Activated CD4-positive, alpha-beta T cell treated with anti-CD3 and anti-CD28 coated beads for 24 hours (primary cell): ENCODE measurements around the gene RAB33B.
"Not testable (repeated sequence)": the region's sequence is repeated elsewhere in the genome, so short reads cannot be mapped to it uniquely, and the experiment has no call there.

ENCODE experiments used
- DNase-seq, 2 donors: peaks; one replicate each; pipeline ENCODE4 v3.0.0-alpha.2; 2020; ENCODE audit warnings: low read depth in 2 of 2

Gene RAB33B

GRCh38 chr4:139464512-139464911, 10.6 kb downstream of the RAB33B start:
- DNase-seq, result not testable (repeated sequence)

GRCh38 chr4:139465922-139466321, 12.0 kb downstream of the RAB33B start:
- DNase-seq, result no peak

DNA sequence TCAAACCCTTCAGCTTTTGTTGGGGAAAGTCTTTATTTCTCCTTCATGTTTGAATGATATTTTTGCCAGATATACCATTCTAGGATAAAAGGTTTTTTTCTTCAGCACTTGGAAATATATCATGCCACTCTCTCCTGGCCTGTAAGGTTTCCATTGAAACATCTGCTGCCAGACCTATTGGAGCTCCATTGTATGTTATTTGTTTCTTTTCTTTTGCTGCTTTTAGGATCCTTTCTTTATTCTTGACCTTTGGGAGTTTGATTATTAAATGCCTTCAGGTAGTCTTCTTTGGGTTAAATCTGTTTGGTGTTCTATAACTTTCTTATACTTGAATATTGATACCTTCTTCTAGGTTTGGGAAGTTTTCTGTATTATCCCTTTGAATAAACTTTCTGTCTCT, 14.8 kb downstream of the RAB33B start:
- DNase-seq, result not testable (repeated sequence)

DNA sequence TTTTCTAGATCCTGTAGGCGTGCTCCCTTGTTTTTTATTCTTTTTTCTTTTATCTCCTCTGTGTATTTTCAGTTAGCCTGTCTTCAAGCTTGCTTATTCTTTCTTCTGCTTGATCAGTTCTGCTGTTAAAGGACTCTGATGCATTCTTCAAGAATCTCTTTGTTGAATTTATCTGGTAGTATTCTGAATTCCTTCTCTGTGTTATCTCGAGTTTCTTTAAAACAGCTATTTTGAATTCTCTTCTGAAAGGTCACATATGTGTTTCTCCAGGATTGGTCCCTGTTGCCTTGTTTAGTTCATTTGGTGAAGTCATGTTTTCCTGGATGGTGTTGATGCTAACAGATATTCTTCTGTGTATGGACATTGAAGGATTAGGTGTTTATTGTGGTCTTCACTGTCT, 15.3 kb downstream of the RAB33B start:
- DNase-seq, result no peak

DNA sequence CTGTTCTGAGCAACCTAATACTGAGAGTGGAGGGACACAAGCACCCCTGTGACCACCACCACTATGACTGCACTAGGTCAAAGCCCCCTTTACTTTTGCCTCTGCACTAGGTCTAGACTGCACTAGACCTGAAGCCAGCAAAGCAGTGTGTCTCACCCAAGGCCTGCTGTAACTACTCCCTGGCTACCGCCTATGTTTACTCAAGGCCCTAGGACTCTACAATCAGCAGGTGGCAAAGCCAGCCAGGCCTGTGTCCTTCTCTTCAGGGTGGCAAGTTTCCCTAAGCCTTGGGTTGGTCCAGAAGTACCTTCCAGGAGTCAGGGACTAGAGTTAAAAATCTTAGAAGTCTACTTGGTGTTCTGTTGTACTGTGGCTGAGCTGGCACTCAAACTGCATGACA, 15.9 kb downstream of the RAB33B start:
- no peak for DNase-seq

DNA sequence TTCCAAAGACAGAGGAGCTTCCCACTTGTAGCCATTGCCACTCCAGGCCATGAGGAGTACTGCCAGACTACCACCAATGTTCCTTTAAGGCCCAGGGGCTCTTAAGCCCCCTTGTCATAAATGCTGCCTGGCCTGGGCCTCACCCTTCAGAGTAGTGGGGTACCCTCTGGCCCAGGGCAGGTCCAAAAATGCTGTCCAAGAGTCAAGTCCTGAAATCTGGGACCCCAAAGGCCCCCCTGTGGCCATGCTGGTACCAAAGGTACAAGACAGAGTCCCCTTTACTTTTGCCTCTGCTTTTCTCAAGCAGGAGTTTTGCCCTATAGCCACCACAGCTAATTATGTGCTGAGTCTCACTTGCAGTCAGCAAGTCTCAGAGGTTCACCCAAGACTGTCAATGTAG, 16.4 kb downstream of the RAB33B start:
- no peak for DNase-seq

DNA sequence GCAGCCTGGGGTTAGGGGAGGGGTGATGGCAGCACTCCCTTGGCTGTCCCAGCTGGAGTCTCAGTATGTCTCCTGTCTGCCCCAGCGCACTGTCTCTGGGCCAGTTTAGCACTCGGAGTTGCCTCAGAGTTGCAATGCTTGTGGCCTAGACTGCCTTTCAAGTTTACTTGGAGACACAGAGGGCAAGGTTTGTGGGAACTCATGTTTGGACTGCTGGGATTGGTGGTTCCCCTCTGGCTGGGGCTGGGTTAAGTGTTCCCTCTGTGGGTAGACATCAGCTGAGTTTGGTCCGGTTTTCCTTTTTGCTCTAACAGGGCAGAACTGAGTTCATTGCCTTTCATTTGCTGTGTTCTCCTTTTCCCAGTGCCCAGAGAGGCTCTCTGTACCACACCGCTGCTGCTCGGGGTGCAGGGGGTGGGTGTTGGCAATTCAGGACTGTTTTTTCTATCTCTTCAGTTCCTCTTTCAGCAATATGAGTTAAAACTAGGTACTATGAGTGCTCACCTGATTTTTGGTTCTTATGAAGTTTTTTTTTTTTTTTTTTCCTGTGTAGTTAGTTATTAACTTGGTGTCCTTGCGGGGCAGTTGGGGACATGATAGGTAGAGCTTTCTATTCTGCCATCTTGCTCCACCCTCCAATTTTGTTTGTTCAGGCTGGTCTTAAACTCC, 17.2 kb downstream of the RAB33B start:
- no peak for DNase-seq

- no peak for DNase-seq
Measured at GRCh38 chr4:139472852-139473251, 18.9 kb downstream of the RAB33B start.

DNA sequence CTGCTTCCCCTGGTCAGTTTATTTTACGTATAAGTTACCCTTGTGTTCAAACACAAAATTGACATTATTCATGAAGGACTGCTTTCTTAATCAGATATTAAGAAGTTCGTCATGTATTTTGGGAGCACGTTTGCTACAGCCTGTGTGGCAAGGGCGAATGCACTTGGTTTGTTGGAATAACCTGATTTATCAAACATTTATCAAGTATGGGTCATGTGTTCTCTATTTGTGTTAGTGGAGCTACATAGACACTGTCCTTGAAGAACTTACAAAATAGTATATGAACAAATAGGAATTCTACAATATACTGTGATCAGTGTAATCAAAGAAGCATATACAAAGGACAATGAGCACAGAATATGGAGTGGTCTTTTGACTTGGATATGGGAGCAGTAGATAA, 22.4 kb downstream of the RAB33B start:
- no peak for DNase-seq

GRCh38 chr4:139481465-139481864, 27.5 kb downstream of the RAB33B start:
- DNase-seq, result no peak

GRCh38 chr4:139483000-139483399, 29.1 kb downstream of the RAB33B start:
- DNase-seq, result no peak

- no peak for DNase-seq
Measured at GRCh38 chr4:139484783-139485311, 30.9 kb downstream of the RAB33B start.

- no peak for DNase-seq
Measured at GRCh38 chr4:139488442-139488841, 34.5 kb downstream of the RAB33B start.

GRCh38 chr4:139489638-139490037, 35.7 kb downstream of the RAB33B start:
- no peak for DNase-seq

DNA sequence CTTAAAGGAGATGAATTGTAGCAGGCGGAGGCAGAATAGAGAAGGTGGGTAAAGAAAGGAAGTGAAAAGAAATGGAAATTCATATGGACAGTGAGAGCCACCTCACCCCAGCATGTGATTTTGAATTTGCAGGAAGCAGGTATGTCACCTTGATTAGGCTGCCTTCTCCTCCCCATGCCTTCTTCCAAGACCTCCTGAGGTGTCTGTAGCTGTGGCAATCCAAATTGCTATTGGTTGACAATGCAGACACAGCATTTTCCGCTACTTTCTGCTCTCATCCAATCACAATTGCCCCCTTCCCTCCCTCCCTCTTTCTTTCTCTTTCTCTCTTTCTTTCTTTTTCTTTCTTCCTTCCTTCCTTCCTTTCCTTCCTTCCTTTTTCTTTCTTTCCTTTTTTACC, 38.5 kb downstream of the RAB33B start:
- DNase-seq, result no peak

GRCh38 chr4:139493176-139493575, 39.3 kb downstream of the RAB33B start:
- DNase-seq, result no peak

- DNase-seq, result no peak
Measured at GRCh38 chr4:139499186-139499585, 45.3 kb downstream of the RAB33B start.

DNA sequence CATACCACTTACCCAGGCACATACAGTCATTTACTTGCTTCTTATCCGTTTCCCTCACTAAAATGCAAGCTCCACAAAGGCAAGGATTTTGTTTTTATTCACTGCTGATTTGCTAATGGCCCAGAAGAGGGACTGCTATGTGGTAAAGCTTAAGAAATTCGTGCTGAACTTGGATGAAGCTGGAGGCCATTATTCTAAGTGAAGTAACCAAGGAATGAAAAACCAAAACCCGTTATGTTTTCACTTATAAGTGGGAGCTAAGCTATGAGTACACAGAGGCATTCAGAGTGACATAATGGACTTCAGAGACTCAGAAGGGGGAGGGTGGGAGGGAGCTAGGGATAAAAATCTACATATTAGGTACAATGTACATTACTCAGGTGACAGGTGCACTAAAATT, 47.2 kb downstream of the RAB33B start:
- DNase-seq, result no peak

- DNase-seq, result no peak
Measured at GRCh38 chr4:139501527-139501926, 47.6 kb downstream of the RAB33B start.

DNA sequence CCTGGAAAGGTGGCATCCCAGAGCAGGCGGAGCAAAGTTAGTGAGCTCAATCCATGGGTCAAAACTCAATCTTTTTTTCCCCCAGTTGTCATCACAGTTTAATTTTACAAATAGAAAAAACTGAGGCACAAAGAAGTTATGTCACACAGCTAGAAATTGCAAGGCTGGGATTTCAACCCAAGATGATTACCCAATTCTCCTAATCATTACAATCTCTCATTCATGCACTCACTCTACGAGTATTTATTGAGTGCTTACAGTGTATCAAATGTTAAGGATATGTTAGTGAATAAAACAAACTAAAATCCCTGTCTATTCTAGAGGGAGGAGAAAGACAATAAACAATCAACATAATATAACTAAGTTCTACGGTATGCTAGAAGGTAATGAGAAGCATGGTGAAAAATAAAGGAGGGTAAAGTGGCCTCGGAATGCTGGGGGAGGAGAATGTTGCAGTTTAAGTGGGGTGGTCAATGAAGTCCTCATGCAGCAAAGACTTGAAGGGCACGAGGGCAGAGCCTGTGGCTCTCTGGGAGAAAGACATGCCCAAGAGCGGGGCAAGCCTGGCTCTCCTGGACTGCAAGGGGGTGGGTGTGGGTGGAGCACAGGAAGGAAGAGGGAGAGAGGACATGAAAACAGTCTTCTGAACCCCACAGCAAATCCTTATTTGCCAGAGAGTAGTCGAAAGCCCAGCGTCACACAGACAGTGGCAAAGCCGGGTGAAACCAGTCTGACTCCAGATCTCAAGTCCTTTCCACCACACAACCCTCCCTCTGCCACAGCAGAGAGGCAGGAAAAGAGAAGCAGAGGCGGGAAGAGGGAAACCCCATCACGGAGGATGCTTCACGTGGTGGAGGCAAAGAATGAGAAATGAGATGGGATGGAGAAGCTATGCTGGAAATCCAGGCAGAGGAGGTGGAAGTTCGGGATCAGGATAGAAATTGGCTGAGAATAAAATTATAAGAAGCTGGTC, 48.3 kb downstream of the RAB33B start:
- no peak for DNase-seq

GRCh38 chr4:139503622-139504166, 49.8 kb downstream of the RAB33B start:
- DNase-seq, result no peak

GRCh38 chr4:139506774-139507173, 52.9 kb downstream of the RAB33B start:
- no peak for DNase-seq
